ENCODE data around the gene ALDH9A1.

DNA sequence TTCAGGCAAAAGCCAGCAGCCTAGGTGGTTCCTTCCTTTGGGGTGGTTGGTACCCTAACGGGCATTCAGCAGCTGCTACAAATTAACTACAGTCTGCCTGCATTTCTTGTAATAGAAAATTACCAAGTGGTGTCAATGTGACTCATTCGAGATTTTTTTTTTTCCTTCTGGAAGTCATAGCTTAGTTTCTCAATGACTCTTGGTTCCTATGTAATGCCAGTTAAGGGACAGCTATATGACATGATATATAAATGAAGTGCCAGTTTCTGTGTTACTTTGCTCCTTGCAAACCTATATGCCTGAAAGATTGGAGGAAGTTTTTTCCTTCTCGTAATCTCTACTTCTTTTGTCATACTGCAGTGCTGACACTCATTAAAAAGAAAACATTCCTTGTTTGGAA is 64.7 kb downstream of the ALDH9A1 start:
- no peak for TF ChIP-seq RELA (IDR thresholded peaks at IDR 0.05; ENCODE audit: borderline replicate concordance, partially characterized antibody)
- TF ChIP-seq, protein P1, sequence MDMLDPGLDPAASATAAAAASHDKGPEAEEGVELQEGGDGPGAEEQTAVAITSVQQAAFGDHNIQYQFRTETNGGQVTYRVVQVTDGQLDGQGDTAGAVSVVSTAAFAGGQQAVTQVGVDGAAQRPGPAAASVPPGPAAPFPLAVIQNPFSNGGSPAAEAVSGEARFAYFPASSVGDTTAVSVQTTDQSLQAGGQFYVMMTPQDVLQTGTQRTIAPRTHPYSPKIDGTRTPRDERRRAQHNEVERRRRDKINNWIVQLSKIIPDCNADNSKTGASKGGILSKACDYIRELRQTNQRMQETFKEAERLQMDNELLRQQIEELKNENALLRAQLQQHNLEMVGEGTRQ (IDR thresholded peaks at IDR 0.05; ENCODE audit: borderline replicate concordance, low read depth, low read length) = no peak
- TF ChIP-seq POLR2AphosphoS5 (IDR thresholded peaks at IDR 0.05; ENCODE audit: low read length) = no peak
- TF ChIP-seq SRF (IDR thresholded peaks at IDR 0.05; ENCODE audit: low read depth in 2 of 2, low read length in 2 of 2) = no peak
- TF ChIP-seq EP300 (IDR thresholded peaks at IDR 0.05; ENCODE audit: borderline replicate concordance in 1 of 2, control insufficient read depth in 1 of 2, low read depth in 2 of 2, low read length in 2 of 2) = no peak
- TF ChIP-seq EZH2 (IDR thresholded peaks at IDR 0.05; ENCODE audit: borderline replicate concordance, control insufficient read depth, low read depth, low read length) = no peak
- no peak for TF ChIP-seq CBFB (IDR thresholded peaks at IDR 0.05; ENCODE audit: low read depth)
- TF ChIP-seq GABPA (IDR thresholded peaks at IDR 0.05; ENCODE audit: low read depth) = no peak
- TF ChIP-seq, protein P2, sequence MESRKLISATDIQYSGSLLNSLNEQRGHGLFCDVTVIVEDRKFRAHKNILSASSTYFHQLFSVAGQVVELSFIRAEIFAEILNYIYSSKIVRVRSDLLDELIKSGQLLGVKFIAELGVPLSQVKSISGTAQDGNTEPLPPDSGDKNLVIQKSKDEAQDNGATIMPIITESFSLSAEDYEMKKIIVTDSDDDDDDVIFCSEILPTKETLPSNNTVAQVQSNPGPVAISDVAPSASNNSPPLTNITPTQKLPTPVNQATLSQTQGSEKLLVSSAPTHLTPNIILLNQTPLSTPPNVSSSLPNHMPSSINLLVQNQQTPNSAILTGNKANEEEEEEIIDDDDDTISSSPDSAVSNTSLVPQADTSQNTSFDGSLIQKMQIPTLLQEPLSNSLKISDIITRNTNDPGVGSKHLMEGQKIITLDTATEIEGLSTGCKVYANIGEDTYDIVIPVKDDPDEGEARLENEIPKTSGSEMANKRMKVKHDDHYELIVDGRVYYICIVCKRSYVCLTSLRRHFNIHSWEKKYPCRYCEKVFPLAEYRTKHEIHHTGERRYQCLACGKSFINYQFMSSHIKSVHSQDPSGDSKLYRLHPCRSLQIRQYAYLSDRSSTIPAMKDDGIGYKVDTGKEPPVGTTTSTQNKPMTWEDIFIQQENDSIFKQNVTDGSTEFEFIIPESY (IDR thresholded peaks at IDR 0.05) = no peak

All from GM12878 (cell line).